K562 (cell line): ENCODE measurements around the gene CTSW. TPM values are rescaled to one million over a fixed set of nuclear protein-coding genes. Genes with fewer than 3 reads are reported as not detected.

ENCODE experiments used
- CREM ChIP-seq: IDR thresholded peaks from 2 replicates; pipeline ENCODE4 v1.6.1; 2014; ENCODE audit warnings: antibody characterized with exemption, low read depth
- ELF4 ChIP-seq: fragments of 450-650 bp; formaldehyde crosslinking; IDR thresholded peaks from 2 replicates; pipeline ENCODE4 v1.4.0; 2022; ENCODE audit warnings: missing genetic modification characterization
- MAZ ChIP-seq, 2 experiments: fragments of 450-650 bp in 1 of 2; sonication (generic) in 1 of 2; formaldehyde crosslinking; IDR thresholded peaks in 1 of 2; conservative IDR thresholded peaks in 1 of 2; 2 replicates each; pipeline versions ENCODE4 v1.4.0 to v1.5.0; 2020; ENCODE audit warnings: mild to moderate bottlenecking in 1 of 2, missing genetic modification reagents in 1 of 2
- MEF2A ChIP-seq: IDR thresholded peaks from 2 replicates; pipeline ENCODE4 v1.6.1; 2011; ENCODE audit warnings: low read depth, mild to moderate bottlenecking, low read length, moderate library complexity; ENCODE audit not compliant: control insufficient read depth
- PCBP1 ChIP-seq: fragments of 200-400 bp; formaldehyde crosslinking; IDR thresholded peaks from 2 replicates; pipeline ENCODE4 v1.6.1; 2018; ENCODE audit warnings: mild to moderate bottlenecking, low read depth, low read length; ENCODE audit not compliant: poor library complexity, severe bottlenecking
- SIN3A ChIP-seq, 2 experiments: fragments of 150-350 bp in 1 of 2; IDR thresholded peaks; 2 replicates each; pipeline ENCODE4 v1.6.1; 2011 to 2016; ENCODE audit warnings: borderline replicate concordance in 2 of 2, low read depth in 2 of 2, low read length in 2 of 2, mild to moderate bottlenecking in 2 of 2, moderate library complexity in 2 of 2; ENCODE audit not compliant: control insufficient read depth in 1 of 2
- SIX5 ChIP-seq, 2 experiments: IDR thresholded peaks; 2 replicates each; pipeline ENCODE4 v1.6.1; 2011; ENCODE audit warnings: low read length in 2 of 2, borderline replicate concordance in 1 of 2, low read depth in 1 of 2, mild to moderate bottlenecking in 1 of 2, moderate library complexity in 1 of 2; ENCODE audit not compliant: insufficient read depth in 1 of 2
- SMAD1 ChIP-seq: fragments of 150-350 bp; IDR thresholded peaks from 2 replicates; pipeline ENCODE4 v1.6.1; 2014; ENCODE audit warnings: low read length, low read depth; ENCODE audit not compliant: partially characterized antibody
- ZNF23 ChIP-seq: fragments of 250-450 bp; sonication (Bioruptor Pico); IDR thresholded peaks from 2 replicates; pipeline ENCODE4 v1.4.0; 2020; ENCODE audit warnings: mild to moderate bottlenecking
- ZNF57 ChIP-seq: fragments of 450-650 bp; formaldehyde crosslinking; IDR thresholded peaks from 2 replicates; pipeline ENCODE4 v1.4.0; 2020; ENCODE audit warnings: mild to moderate bottlenecking, moderate library complexity
- polyA plus RNA-seq, 8 experiments: library from polyadenylated mRNA; depleted of rRNA in 4 of 8; stranded (reverse) in 5 of 8; unstranded in 3 of 8; fragments of >200 nt; fragmentation: Nextera tagmentation in 2 of 8; fragmentation: Illumina TruSeq in 1 of 8; extraction: Ambion mirVana in 2 of 8; extraction: Trizol in 1 of 8; gene quantifications; 2 replicates each; pipeline versions ENCODE4 v1.2.1 to v1.2.3, GENCODE V29; 2011 to 2014; ENCODE audit warnings: inconsistent platforms in 1 of 8, missing spikeins in 1 of 8
- total RNA-seq, 7 experiments: library from RNA; depleted of rRNA in 6 of 7; stranded (reverse); fragments of >200 nt in 6 of 7; fragmentation: Illumina TruSeq in 2 of 7; extraction: Trizol in 2 of 7; gene quantifications; 2 replicates each; pipeline versions ENCODE4 v1.2.1 to v1.2.3, GENCODE V29; 2011 to 2021; ENCODE audit warnings: low replicate concordance in 1 of 7
- TF ChIP-seq, protein P1 (sequence below): fragments of 200-800 bp; sonication (Bioruptor generic); IDR thresholded peaks from 2 replicates; pipeline ENCODE4 v1.6.1; 2016; ENCODE audit warnings: missing genetic modification characterization, missing compliant biosample characterization
- TF ChIP-seq, protein P2 (sequence below): sonication (generic); formaldehyde crosslinking; IDR thresholded peaks from 2 replicates; pipeline ENCODE4 v1.8.1; 2023; ENCODE audit warnings: mild to moderate bottlenecking, missing genetic modification reagents, moderate library complexity
- TF ChIP-seq, protein P3 (sequence below): sonication (generic); formaldehyde crosslinking; IDR thresholded peaks from 2 replicates; pipeline ENCODE4 v1.8.0; 2022; ENCODE audit warnings: missing genetic modification reagents, mild to moderate bottlenecking, moderate library complexity, borderline replicate concordance
- TF ChIP-seq, protein P4 (sequence below): fragments of 150-350 bp; conservative IDR thresholded peaks from 2 replicates; pipeline ENCODE4 v1.6.1; 2014; ENCODE audit warnings: low read length

CTSW gene
- total and polyA plus RNA-seq, 9 of the 15 experiments (the other 6 are each of a cell fraction or from before 2014, with no cell fraction given), result 0.04 TPM; not detected in 8

DNA sequence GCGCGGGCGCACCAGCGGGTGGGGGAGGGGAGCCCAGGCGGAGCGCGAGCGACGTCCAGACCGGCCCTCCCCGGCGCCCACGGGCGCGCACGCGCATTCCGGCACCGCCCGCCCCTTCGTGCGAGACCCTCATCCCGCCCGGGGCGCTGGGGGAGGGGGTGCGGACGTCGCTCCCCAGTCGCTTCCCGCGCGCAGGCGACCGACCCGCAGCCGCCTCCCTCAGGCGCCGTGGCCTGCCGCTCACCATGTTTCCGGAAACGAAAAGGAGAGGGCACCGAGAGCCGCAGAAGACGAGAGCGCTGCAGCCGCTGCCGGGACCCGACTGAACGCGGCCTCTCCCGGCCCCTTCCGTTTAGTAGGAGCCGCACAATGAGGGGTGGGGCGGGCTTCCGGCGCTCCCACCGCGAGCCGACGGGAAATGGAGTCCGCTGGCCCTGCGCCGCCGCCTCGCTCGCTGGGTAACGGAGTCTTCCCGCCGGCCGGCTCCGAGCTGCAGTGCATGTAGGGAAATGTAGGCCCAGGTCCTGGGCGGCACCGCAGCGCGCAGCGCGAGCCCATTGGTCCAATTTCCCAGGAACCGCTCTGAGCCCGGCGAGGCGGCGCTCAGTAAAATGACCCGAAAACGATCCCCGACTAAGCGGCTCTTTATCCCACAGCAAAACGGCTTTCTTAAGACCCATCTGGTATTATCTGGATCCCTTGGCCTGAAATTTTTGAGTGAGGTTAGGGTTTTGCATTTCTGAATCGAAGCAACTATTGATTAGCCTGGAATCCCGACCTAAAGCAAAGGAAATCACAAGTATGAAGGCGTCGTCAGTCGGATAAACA is 21.6 kb upstream of the CTSW start, which contains the start of gene CFL1 (continued):
- TF ChIP-seq, protein P1, sequence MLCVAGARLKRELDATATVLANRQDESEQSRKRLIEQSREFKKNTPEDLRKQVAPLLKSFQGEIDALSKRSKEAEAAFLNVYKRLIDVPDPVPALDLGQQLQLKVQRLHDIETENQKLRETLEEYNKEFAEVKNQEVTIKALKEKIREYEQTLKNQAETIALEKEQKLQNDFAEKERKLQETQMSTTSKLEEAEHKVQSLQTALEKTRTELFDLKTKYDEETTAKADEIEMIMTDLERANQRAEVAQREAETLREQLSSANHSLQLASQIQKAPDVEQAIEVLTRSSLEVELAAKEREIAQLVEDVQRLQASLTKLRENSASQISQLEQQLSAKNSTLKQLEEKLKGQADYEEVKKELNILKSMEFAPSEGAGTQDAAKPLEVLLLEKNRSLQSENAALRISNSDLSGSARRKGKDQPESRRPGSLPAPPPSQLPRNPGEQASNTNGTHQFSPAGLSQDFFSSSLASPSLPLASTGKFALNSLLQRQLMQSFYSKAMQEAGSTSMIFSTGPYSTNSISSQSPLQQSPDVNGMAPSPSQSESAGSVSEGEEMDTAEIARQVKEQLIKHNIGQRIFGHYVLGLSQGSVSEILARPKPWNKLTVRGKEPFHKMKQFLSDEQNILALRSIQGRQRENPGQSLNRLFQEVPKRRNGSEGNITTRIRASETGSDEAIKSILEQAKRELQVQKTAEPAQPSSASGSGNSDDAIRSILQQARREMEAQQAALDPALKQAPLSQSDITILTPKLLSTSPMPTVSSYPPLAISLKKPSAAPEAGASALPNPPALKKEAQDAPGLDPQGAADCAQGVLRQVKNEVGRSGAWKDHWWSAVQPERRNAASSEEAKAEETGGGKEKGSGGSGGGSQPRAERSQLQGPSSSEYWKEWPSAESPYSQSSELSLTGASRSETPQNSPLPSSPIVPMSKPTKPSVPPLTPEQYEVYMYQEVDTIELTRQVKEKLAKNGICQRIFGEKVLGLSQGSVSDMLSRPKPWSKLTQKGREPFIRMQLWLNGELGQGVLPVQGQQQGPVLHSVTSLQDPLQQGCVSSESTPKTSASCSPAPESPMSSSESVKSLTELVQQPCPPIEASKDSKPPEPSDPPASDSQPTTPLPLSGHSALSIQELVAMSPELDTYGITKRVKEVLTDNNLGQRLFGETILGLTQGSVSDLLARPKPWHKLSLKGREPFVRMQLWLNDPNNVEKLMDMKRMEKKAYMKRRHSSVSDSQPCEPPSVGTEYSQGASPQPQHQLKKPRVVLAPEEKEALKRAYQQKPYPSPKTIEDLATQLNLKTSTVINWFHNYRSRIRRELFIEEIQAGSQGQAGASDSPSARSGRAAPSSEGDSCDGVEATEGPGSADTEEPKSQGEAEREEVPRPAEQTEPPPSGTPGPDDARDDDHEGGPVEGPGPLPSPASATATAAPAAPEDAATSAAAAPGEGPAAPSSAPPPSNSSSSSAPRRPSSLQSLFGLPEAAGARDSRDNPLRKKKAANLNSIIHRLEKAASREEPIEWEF, result no peak
- TF ChIP-seq, protein P2, sequence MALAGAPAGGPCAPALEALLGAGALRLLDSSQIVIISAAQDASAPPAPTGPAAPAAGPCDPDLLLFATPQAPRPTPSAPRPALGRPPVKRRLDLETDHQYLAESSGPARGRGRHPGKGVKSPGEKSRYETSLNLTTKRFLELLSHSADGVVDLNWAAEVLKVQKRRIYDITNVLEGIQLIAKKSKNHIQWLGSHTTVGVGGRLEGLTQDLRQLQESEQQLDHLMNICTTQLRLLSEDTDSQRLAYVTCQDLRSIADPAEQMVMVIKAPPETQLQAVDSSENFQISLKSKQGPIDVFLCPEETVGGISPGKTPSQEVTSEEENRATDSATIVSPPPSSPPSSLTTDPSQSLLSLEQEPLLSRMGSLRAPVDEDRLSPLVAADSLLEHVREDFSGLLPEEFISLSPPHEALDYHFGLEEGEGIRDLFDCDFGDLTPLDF, result peak; percentile 88
- TF ChIP-seq SMAD1 (peak; percentile 93), MAZ (CRISPR knock-in tag; conservative IDR thresholded peaks at IDR 0.05 in 1 of 2, IDR thresholded peaks at IDR 0.05 in 1 of 2) (peak; percentile 95 to 97), PCBP1 (no peak), SIX5 (IDR thresholded peaks at IDR 0.05; ENCODE audit: borderline replicate concordance in 1 of 2, insufficient read depth in 1 of 2, low read depth in 1 of 2, low read length in 2 of 2) (peak; percentile 88 to 92), CREM (peak; percentile 90), ZNF23 (no peak), ELF4 (CRISPR knock-in tag) (peak; percentile 86), MEF2A (no peak), ZNF57 (CRISPR knock-in tag) (0 out of 2 replicates have a peak, but pooled peaks have one; percentile 36), SIN3A (IDR thresholded peaks at IDR 0.05; ENCODE audit: borderline replicate concordance in 2 of 2, control insufficient read depth in 1 of 2, low read depth in 2 of 2, low read length in 2 of 2) (peak; percentile 66 to 77; a peak in 3 of 4 replicates)
- TF ChIP-seq, protein P3, sequence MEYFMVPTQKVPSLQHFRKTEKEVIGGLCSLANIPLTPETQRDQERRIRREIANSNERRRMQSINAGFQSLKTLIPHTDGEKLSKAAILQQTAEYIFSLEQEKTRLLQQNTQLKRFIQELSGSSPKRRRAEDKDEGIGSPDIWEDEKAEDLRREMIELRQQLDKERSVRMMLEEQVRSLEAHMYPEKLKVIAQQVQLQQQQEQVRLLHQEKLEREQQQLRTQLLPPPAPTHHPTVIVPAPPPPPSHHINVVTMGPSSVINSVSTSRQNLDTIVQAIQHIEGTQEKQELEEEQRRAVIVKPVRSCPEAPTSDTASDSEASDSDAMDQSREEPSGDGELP (CRISPR knock-in tag), result peak; percentile 81
- TF ChIP-seq, protein P4, sequence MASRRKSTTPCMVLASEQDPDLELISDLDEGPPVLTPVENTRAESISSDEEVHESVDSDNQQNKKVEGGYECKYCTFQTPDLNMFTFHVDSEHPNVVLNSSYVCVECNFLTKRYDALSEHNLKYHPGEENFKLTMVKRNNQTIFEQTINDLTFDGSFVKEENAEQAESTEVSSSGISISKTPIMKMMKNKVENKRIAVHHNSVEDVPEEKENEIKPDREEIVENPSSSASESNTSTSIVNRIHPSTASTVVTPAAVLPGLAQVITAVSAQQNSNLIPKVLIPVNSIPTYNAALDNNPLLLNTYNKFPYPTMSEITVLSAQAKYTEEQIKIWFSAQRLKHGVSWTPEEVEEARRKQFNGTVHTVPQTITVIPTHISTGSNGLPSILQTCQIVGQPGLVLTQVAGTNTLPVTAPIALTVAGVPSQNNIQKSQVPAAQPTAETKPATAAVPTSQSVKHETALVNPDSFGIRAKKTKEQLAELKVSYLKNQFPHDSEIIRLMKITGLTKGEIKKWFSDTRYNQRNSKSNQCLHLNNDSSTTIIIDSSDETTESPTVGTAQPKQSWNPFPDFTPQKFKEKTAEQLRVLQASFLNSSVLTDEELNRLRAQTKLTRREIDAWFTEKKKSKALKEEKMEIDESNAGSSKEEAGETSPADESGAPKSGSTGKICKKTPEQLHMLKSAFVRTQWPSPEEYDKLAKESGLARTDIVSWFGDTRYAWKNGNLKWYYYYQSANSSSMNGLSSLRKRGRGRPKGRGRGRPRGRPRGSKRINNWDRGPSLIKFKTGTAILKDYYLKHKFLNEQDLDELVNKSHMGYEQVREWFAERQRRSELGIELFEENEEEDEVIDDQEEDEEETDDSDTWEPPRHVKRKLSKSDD, result no peak
